Measurements from ENCODE around the gene EFR3B. TPM values are rescaled to one million over a fixed set of nuclear protein-coding genes. Genes with fewer than 3 reads are reported as not detected.

The EFR3B gene
- polyA plus RNA-seq, 1 of the 3 experiments (the other 2 are of a cell fraction), result 1.5 TPM

- H3K27ac ChIP-seq (ENCODE audit: low read depth in 2 of 2, low read length in 1 of 2), result no peak overlapping the region
- 70% methylated on average over 11 of the region's 11 CpGs for WGBS (ENCODE audit: low lambda C conversion rate)
Measured at GRCh38 chr2:25187729-25188350, 146.0 kb downstream of the EFR3B start.

DNA sequence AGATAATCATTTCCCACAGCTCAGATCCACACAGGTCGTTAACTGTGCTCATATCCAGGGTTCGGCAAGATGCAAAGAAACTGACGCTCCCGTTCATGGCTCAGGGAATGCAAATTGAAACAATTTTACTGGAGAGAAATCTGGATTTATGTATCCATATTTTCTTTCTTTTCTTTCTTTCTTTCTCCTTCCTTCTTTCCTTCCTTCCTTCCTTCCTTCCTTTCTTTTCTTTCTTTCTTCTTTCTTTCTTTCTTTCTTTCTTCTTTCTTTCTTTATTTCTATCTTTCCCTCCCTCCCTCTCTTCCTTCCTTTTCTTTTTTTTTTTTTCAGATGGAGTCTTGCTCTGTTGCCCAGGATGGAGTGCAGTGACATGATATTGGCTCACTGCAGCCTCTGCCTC, 146.5 kb downstream of the EFR3B start:
- Histone ChIP-seq H3F3A (replicated peaks; ENCODE audit: insufficient read depth) (no peaks in the 10 kb centered on the region), H3K79me2 (ENCODE audit: insufficient read depth) (no peaks in the 10 kb centered on the region), H3K9me3 (no peaks in the 10 kb centered on the region), H2AFZ (ENCODE audit: low read depth) (no peak overlapping the region), H3K27me3 (ENCODE audit: insufficient read depth) (peaks cover 5% of the 10 kb centered on the region; the same call in 1 of the 2 replicates), H4K20me1 (ENCODE audit: insufficient read depth) (no peaks in the 10 kb centered on the region), H3K4me1 (ENCODE audit: control insufficient read depth in 1 of 2, insufficient read depth in 2 of 2, low read depth in 1 of 2, low read length in 1 of 2) (no peaks in the 10 kb centered on the region), H3K4me2 (no peak overlapping the region), H3K9ac (no peak overlapping the region), H3K4me3 (ENCODE audit: low read depth in 2 of 2, low read length in 1 of 2) (no peak overlapping the region), H3K9me2 (no peaks in the 10 kb centered on the region), H3K36me3 (replicated peaks in 1 of 2; ENCODE audit: control insufficient read depth in 1 of 2, insufficient read depth in 2 of 2, low read length in 1 of 2) (no peaks in the 10 kb centered on the region), H3K27ac (ENCODE audit: low read depth in 2 of 2, low read length in 1 of 2) (no peak overlapping the region)
- 87% methylated on average over 4 of the region's 4 CpGs for WGBS (ENCODE audit: low lambda C conversion rate)
- no peak for DNase-seq
- CTCF ChIA-PET, result interaction anchor here (2.6 to 2.9 kb wide), 2 partner anchors 8 to 23 kb away, joined by 11 to 29 read pairs; no protein-coding TSS in a partner anchor
- POLR2A ChIA-PET, result no interaction called here
- TF ChIP-seq GATA2 (CRISPR knock-in tag; IDR thresholded peaks at IDR 0.05) (no peak), RXRA (IDR thresholded peaks at IDR 0.05; ENCODE audit: borderline replicate concordance, low read depth) (no peak), TAF1 (IDR thresholded peaks at IDR 0.05; ENCODE audit: borderline replicate concordance, low read depth, low read length) (no peak), JUND (IDR thresholded peaks at IDR 0.05) (no peak)
- TF ChIP-seq, protein P1, sequence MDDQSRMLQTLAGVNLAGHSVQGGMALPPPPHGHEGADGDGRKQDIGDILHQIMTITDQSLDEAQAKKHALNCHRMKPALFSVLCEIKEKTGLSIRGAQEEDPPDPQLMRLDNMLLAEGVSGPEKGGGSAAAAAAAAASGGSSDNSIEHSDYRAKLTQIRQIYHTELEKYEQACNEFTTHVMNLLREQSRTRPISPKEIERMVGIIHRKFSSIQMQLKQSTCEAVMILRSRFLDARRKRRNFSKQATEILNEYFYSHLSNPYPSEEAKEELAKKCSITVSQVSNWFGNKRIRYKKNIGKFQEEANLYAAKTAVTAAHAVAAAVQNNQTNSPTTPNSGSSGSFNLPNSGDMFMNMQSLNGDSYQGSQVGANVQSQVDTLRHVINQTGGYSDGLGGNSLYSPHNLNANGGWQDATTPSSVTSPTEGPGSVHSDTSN (IDR thresholded peaks at IDR 0.05), result no peak
- TF ChIP-seq, protein P2, sequence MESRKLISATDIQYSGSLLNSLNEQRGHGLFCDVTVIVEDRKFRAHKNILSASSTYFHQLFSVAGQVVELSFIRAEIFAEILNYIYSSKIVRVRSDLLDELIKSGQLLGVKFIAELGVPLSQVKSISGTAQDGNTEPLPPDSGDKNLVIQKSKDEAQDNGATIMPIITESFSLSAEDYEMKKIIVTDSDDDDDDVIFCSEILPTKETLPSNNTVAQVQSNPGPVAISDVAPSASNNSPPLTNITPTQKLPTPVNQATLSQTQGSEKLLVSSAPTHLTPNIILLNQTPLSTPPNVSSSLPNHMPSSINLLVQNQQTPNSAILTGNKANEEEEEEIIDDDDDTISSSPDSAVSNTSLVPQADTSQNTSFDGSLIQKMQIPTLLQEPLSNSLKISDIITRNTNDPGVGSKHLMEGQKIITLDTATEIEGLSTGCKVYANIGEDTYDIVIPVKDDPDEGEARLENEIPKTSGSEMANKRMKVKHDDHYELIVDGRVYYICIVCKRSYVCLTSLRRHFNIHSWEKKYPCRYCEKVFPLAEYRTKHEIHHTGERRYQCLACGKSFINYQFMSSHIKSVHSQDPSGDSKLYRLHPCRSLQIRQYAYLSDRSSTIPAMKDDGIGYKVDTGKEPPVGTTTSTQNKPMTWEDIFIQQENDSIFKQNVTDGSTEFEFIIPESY (IDR thresholded peaks at IDR 0.05; ENCODE audit: borderline replicate concordance, low read depth), result no peak

More at GRCh38 chr2:25187729-25188350, 146.0 kb downstream of the EFR3B start:
- Histone ChIP-seq H3K79me2 (ENCODE audit: insufficient read depth) (no peaks in the 10 kb centered on the region), H3K4me3 (ENCODE audit: low read depth in 2 of 2, low read length in 1 of 2) (no peak overlapping the region), H3K27me3 (ENCODE audit: insufficient read depth) (peaks cover 5% of the 10 kb centered on the region; the same call in 1 of the 2 replicates), H3K4me2 (no peak overlapping the region), H3F3A (replicated peaks; ENCODE audit: insufficient read depth) (no peaks in the 10 kb centered on the region), H3K9me3 (no peaks in the 10 kb centered on the region), H3K4me1 (ENCODE audit: control insufficient read depth in 1 of 2, insufficient read depth in 2 of 2, low read depth in 1 of 2, low read length in 1 of 2) (no peaks in the 10 kb centered on the region), H3K36me3 (replicated peaks in 1 of 2; ENCODE audit: control insufficient read depth in 1 of 2, insufficient read depth in 2 of 2, low read length in 1 of 2) (no peaks in the 10 kb centered on the region), H2AFZ (ENCODE audit: low read depth) (no peak overlapping the region), H3K9me2 (no peaks in the 10 kb centered on the region), H3K9ac (no peak overlapping the region), H4K20me1 (ENCODE audit: insufficient read depth) (no peaks in the 10 kb centered on the region)
- no peak for DNase-seq
- POLR2A ChIA-PET, result no interaction called here
- CTCF ChIA-PET, result interaction anchor here (0.6 to 2.9 kb wide), 4 partner anchors 9 to 41 kb away, joined by 3 to 29 read pairs (median 8); no protein-coding TSS in a partner anchor
- TF ChIP-seq, protein P3, sequence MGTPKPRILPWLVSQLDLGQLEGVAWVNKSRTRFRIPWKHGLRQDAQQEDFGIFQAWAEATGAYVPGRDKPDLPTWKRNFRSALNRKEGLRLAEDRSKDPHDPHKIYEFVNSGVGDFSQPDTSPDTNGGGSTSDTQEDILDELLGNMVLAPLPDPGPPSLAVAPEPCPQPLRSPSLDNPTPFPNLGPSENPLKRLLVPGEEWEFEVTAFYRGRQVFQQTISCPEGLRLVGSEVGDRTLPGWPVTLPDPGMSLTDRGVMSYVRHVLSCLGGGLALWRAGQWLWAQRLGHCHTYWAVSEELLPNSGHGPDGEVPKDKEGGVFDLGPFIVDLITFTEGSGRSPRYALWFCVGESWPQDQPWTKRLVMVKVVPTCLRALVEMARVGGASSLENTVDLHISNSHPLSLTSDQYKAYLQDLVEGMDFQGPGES (IDR thresholded peaks at IDR 0.05; ENCODE audit: low read depth, low read length), result no peak
- TF ChIP-seq REST (IDR thresholded peaks at IDR 0.05; ENCODE audit: low read depth, low read length), result no peak
- TF ChIP-seq GABPA (IDR thresholded peaks at IDR 0.05; ENCODE audit: low read depth), result no peak
- no peak for TF ChIP-seq MXI1 (IDR thresholded peaks at IDR 0.05; ENCODE audit: low read depth, low read length)
- no peak for TF ChIP-seq FOXM1 (IDR thresholded peaks at IDR 0.05; ENCODE audit: low read depth)
- TF ChIP-seq YY1 (IDR thresholded peaks at IDR 0.05; ENCODE audit: low read depth), result no peak
- no peak for TF ChIP-seq MEF2A (IDR thresholded peaks at IDR 0.05; ENCODE audit: borderline replicate concordance, low read depth)

All from SK-N-SH (cell line).